Neural cell (in vitro differentiated cells): ENCODE data around the gene BDKRB1. TPM values are rescaled to one million over a fixed set of nuclear protein-coding genes. Genes with fewer than 3 reads are reported as not detected.

Experiments used
- H2AFZ ChIP-seq: fragments of 200-600, 300-800 bp; sonication (generic), shearing (Covaris generic); 2 replicates; pipeline ENCODE4 v1.6.0; 2014; ENCODE audit warnings: low read depth, mild to moderate bottlenecking, antibody characterized with exemption, low read length, moderate library complexity
- H3F3A ChIP-seq: fragments of 200-600 bp; shearing (Covaris generic); 2 replicates; pipeline ENCODE4 v1.6.1; 2016; ENCODE audit warnings: mild to moderate bottlenecking, moderate library complexity, mixed read lengths, antibody characterized with exemption, low read length; ENCODE audit not compliant: insufficient read depth, poor library complexity, severe bottlenecking
- H3K27ac ChIP-seq: fragments of 200-600, 300-800 bp; sonication (generic), shearing (Covaris generic); 2 replicates; pipeline ENCODE4 v1.5.1; 2014; ENCODE audit warnings: mild to moderate bottlenecking, low read length, moderate library complexity
- H3K27me3 ChIP-seq: fragments of 300-800, 200-600 bp; sonication (generic), shearing (Covaris generic); 2 replicates; pipeline ENCODE4 v1.6.0; 2014; ENCODE audit warnings: mild to moderate bottlenecking, low read depth, low read length, moderate library complexity; ENCODE audit not compliant: insufficient read depth
- H3K36me3 ChIP-seq: fragments of 300-800, 200-600 bp; sonication (generic), shearing (Covaris generic); 2 replicates; pipeline ENCODE4 v1.5.1; 2014; ENCODE audit warnings: mild to moderate bottlenecking, antibody characterized with exemption, low read length, moderate library complexity; ENCODE audit not compliant: insufficient read depth
- H3K4me2 ChIP-seq: fragments of 300-800, 200-600 bp; sonication (generic), shearing (Covaris generic); 2 replicates; pipeline ENCODE4 v1.6.0; 2014; ENCODE audit warnings: mild to moderate bottlenecking, low read length
- H3K4me3 ChIP-seq: fragments of 300-800, 200-600 bp; sonication (generic), shearing (Covaris generic); 2 replicates; pipeline ENCODE4 v1.5.1; 2014; ENCODE audit warnings: mild to moderate bottlenecking, low read length, moderate library complexity
- H3K79me2 ChIP-seq: fragments of 200-600 bp; shearing (Covaris generic); replicated peaks from 2 replicates; pipeline ENCODE4 v1.6.0; 2014; ENCODE audit warnings: mild to moderate bottlenecking, low read length, moderate library complexity; ENCODE audit not compliant: insufficient read depth
- H3K9ac ChIP-seq: fragments of 300-800, 200-600 bp; sonication (generic), shearing (Covaris generic); 2 replicates; pipeline ENCODE4 v1.6.1; 2016; ENCODE audit warnings: mild to moderate bottlenecking, low read length, mixed read lengths
- H3K9me2 ChIP-seq: fragments of 200-600 bp; shearing (Covaris generic); 2 replicates; pipeline ENCODE4 v1.6.1; 2016; ENCODE audit warnings: mild to moderate bottlenecking, low read length, mixed read lengths; ENCODE audit not compliant: insufficient read depth
- H3K9me3 ChIP-seq: fragments of 200-600, 300-800 bp; sonication (generic), shearing (Covaris generic); 2 replicates; pipeline ENCODE4 v1.6.1; 2016; ENCODE audit warnings: mild to moderate bottlenecking, mixed run types, low read length, moderate library complexity, mixed read lengths
- H4K20me1 ChIP-seq: fragments of 200-600 bp; shearing (Covaris generic); 2 replicates; pipeline ENCODE4 v1.6.1; 2016; ENCODE audit warnings: mild to moderate bottlenecking, mixed run types; ENCODE audit not compliant: insufficient read depth
- CTCF ChIP-seq: fragments of 450-650 bp; IDR thresholded peaks from 2 replicates; pipeline ENCODE4 v1.5.1; 2014; ENCODE audit warnings: antibody characterized with exemption, mild to moderate bottlenecking, moderate library complexity; ENCODE audit not compliant: poor library complexity, severe bottlenecking
- EP300 ChIP-seq: fragments of 450-650 bp; conservative IDR thresholded peaks from 2 replicates; pipeline ENCODE4 v1.6.1; 2014; ENCODE audit warnings: antibody characterized with exemption, mild to moderate bottlenecking, moderate library complexity; ENCODE audit not compliant: poor library complexity, severe bottlenecking
- EZH2 ChIP-seq: fragments of 200-600, 300-800 bp; shearing (Covaris generic), sonication (generic); IDR thresholded peaks from 2 replicates; pipeline ENCODE4 v1.6.1; 2014; ENCODE audit warnings: antibody characterized with exemption, low read length, borderline replicate concordance, mild to moderate bottlenecking; ENCODE audit not compliant: insufficient read depth, poor library complexity, severe bottlenecking
- MXI1 ChIP-seq: fragments of 450-650 bp; conservative IDR thresholded peaks from 2 replicates; pipeline ENCODE4 v1.6.1; 2014; ENCODE audit warnings: antibody characterized with exemption, mild to moderate bottlenecking; ENCODE audit not compliant: poor library complexity, severe bottlenecking
- POLR2AphosphoS5 ChIP-seq: IDR thresholded peaks from 2 replicates; pipeline ENCODE4 v1.6.1; 2012
- RAD21 ChIP-seq: fragments of 450-650 bp; conservative IDR thresholded peaks from 2 replicates; pipeline ENCODE4 v1.6.1; 2014; ENCODE audit warnings: antibody characterized with exemption, mild to moderate bottlenecking, moderate library complexity
- REST ChIP-seq: IDR thresholded peaks from 2 replicates; pipeline ENCODE4 v1.6.1; 2012; ENCODE audit warnings: borderline replicate concordance
- SMC3 ChIP-seq: fragments of 450-650 bp; conservative IDR thresholded peaks from 2 replicates; pipeline ENCODE4 v1.6.1; 2014; ENCODE audit warnings: antibody characterized with exemption, mild to moderate bottlenecking, moderate library complexity; ENCODE audit not compliant: poor library complexity
- TAF1 ChIP-seq: IDR thresholded peaks from 2 replicates; pipeline ENCODE4 v1.6.1; 2012; ENCODE audit warnings: low read depth
- polyA plus RNA-seq: library from polyadenylated mRNA; depleted of rRNA; stranded (reverse); fragments of >200 nt; gene quantifications from 2 replicates; pipeline ENCODE4 v1.2.3, GENCODE V29; 2014

Gene BDKRB1
- polyA plus RNA-seq, 1 donor from 2014 or later = not detected

GRCh38 chr14:96304956-96305355 lies 48.9 kb downstream of the BDKRB1 start:
- no peaks in the 10 kb centered on the region for H3K9me2 ChIP-seq
- H3K27me3 ChIP-seq = no peaks in the 10 kb centered on the region
- no peak overlapping the region for H2AFZ ChIP-seq
- H3K4me3 ChIP-seq = no peak overlapping the region
- no peaks in the 10 kb centered on the region for H3K9me3 ChIP-seq
- H3K9ac ChIP-seq = no peak overlapping the region
- H4K20me1 ChIP-seq = no peaks in the 10 kb centered on the region
- H3K79me2 ChIP-seq = no peaks in the 10 kb centered on the region
- TF ChIP-seq CTCF (no peak), MXI1 (no peak), EZH2 (no peak)
- H3K4me2 ChIP-seq = no peak overlapping the region
- no peak overlapping the region for H3K27ac ChIP-seq
- H3F3A ChIP-seq = no peaks in the 10 kb centered on the region
- H3K36me3 ChIP-seq = no peaks in the 10 kb centered on the region

DNA sequence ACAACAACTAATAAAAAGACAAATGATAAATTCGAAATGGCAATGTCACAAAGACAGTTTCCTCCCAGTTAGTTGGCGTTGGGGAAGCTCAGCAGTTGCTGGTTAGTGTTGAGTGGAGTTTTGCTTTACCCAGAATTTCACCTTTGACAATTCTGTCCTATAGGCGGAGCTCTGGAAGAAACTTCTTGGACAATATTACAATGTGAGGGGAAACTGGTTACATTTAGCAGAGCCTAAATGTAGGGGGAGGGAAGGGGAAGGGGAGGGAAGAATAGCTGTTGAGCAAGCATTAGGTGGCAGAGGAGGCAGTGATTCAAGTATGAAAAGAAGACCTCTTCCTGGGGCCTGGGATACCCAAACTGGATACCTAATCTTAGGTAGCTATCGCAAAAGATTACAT lies 51.4 kb downstream of the BDKRB1 start:
- H3K4me2 ChIP-seq = no peak overlapping the region
- TF ChIP-seq EZH2 (no peak), TAF1 (no peak), MXI1 (no peak), REST (no peak), EP300 (no peak), CTCF (no peak), POLR2AphosphoS5 (no peak), RAD21 (no peak), SMC3 (no peak)
- no peaks in the 10 kb centered on the region for H3K27me3 ChIP-seq
- no peak overlapping the region for H3K9ac ChIP-seq
- no peaks in the 10 kb centered on the region for H3F3A ChIP-seq
- no peaks in the 10 kb centered on the region for H3K79me2 ChIP-seq
- no peak overlapping the region for H2AFZ ChIP-seq
- no peak overlapping the region for H3K4me3 ChIP-seq
- H3K9me2 ChIP-seq = no peaks in the 10 kb centered on the region
- no peak overlapping the region for H3K27ac ChIP-seq
- H4K20me1 ChIP-seq = no peaks in the 10 kb centered on the region
- H3K36me3 ChIP-seq = no peaks in the 10 kb centered on the region
- H3K9me3 ChIP-seq = no peaks in the 10 kb centered on the region
